Activated CD4-positive, alpha-beta T cell treated with anti-CD3 and anti-CD28 coated beads, Interleukin-2, amount 50 U/mL, for 48 hours (primary cell): Measurements from ENCODE around the gene CASKIN1.

Experiments
- DNase-seq, 2 experiments: peaks; one replicate each; pipeline ENCODE4 v3.0.0-alpha.2; 2020

The CASKIN1 gene

GRCh38 chr16:2190659-2191445, 5.6 kb downstream of the CASKIN1 start:
- no peak for DNase-seq

GRCh38 chr16:2190002-2190658, 6.3 kb downstream of the CASKIN1 start:
- no peak for DNase-seq

- DNase-seq: no peak
Observed at GRCh38 chr16:2189252-2189893, 7.0 kb downstream of the CASKIN1 start.

GRCh38 chr16:2188395-2188794, 8.0 kb downstream of the CASKIN1 start:
- DNase-seq: no peak

- DNase-seq: no peak
Observed at GRCh38 chr16:2187212-2187611, 9.2 kb downstream of the CASKIN1 start.

GRCh38 chr16:2186505-2186904, 9.9 kb downstream of the CASKIN1 start:
- no peak for DNase-seq

GRCh38 chr16:2186064-2186463, 10.3 kb downstream of the CASKIN1 start:
- DNase-seq: no peak

- no peak for DNase-seq
Observed at GRCh38 chr16:2184962-2185361, 11.4 kb downstream of the CASKIN1 start.

- no peak for DNase-seq
Observed at GRCh38 chr16:2184346-2184745, 12.1 kb downstream of the CASKIN1 start.

GRCh38 chr16:2183671-2184070, 12.7 kb downstream of the CASKIN1 start:
- DNase-seq: no peak

GRCh38 chr16:2181952-2182351, 14.5 kb downstream of the CASKIN1 start:
- DNase-seq: no peak

- DNase-seq: no peak
Observed at GRCh38 chr16:2180962-2181923, 15.2 kb downstream of the CASKIN1 start.

GRCh38 chr16:2180461-2180860, 15.9 kb downstream of the CASKIN1 start:
- no peak for DNase-seq

GRCh38 chr16:2179576-2179975, 16.8 kb downstream of the CASKIN1 start:
- no peak for DNase-seq

GRCh38 chr16:2179107-2179501, 17.3 kb downstream of the CASKIN1 start:
- DNase-seq: no peak

- DNase-seq: peak; percentile 15 to 30
Observed at GRCh38 chr16:2178321-2179106, 17.9 kb downstream of the CASKIN1 start.

GRCh38 chr16:2177561-2177960, 18.8 kb downstream of the CASKIN1 start:
- no peak for DNase-seq

- no peak for DNase-seq
Observed at GRCh38 chr16:2177101-2177500, 19.3 kb downstream of the CASKIN1 start.

GRCh38 chr16:2176047-2176446, 20.4 kb downstream of the CASKIN1 start:
- no peak for DNase-seq

- no peak for DNase-seq
Observed at GRCh38 chr16:2175454-2175853, 21.0 kb downstream of the CASKIN1 start.

GRCh38 chr16:2174396-2175131, 21.8 kb downstream of the CASKIN1 start:
- DNase-seq: no peak
